ENCODE data around the gene VPS36. TPM values are rescaled to one million over a fixed set of nuclear protein-coding genes. Genes with fewer than 3 reads are reported as not detected.

The VPS36 gene
- total and polyA plus RNA-seq, 2 of the 13 experiments (the other 11 are each of a cell fraction or from before 2014, with no cell fraction given), result 17.2 to 22.4 TPM

- no peak for FAIRE-seq
- Histone ChIP-seq H3K9me3 (ENCODE audit: low read length) (no peaks in the 10 kb centered on the region), H3K9ac (ENCODE audit: insufficient read depth, low read depth, low read length) (no peak overlapping the region), H3K36me3 (replicated peaks in 1 of 2; ENCODE audit: control insufficient read depth in 1 of 2, insufficient read depth in 2 of 2, low read length in 2 of 2) (no peaks in the 10 kb centered on the region), H3K27ac (ENCODE audit: extremely low read length, insufficient read depth, low read length) (no peak overlapping the region), H3K4me3 (replicated peaks in 1 of 3; ENCODE audit: insufficient read depth in 1 of 3, low read depth in 2 of 3, low read length in 3 of 3) (no peak overlapping the region), H4K20me1 (ENCODE audit: insufficient read depth, low read length) (no peaks in the 10 kb centered on the region; the same call in 1 of the 2 replicates), H3K27me3 (ENCODE audit: control insufficient read depth in 1 of 2, insufficient read depth in 2 of 2, low read length in 2 of 2) (peaks cover 1 to 24% of the 10 kb centered on the region in 2 experiments; a peak in 4 of 5 replicates), H2AFZ (ENCODE audit: low read length) (no peak overlapping the region), H3K4me2 (ENCODE audit: low read depth, low read length) (no peak overlapping the region), H3K79me2 (ENCODE audit: insufficient read depth, low read length) (no peaks in the 10 kb centered on the region), H3K4me1 (ENCODE audit: insufficient read depth, low read length) (no peaks in the 10 kb centered on the region)
- TF ChIP-seq, protein P1, sequence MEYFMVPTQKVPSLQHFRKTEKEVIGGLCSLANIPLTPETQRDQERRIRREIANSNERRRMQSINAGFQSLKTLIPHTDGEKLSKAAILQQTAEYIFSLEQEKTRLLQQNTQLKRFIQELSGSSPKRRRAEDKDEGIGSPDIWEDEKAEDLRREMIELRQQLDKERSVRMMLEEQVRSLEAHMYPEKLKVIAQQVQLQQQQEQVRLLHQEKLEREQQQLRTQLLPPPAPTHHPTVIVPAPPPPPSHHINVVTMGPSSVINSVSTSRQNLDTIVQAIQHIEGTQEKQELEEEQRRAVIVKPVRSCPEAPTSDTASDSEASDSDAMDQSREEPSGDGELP (IDR thresholded peaks at IDR 0.05; ENCODE audit: borderline replicate concordance, low read depth), result no peak
- TF ChIP-seq ZNF670 (CRISPR knock-in tag; IDR thresholded peaks at IDR 0.05; ENCODE audit: borderline replicate concordance), result no peak
- TF ChIP-seq ZNF124 (CRISPR knock-in tag; IDR thresholded peaks at IDR 0.05), result no peak
- no peak for TF ChIP-seq DR1 (CRISPR knock-in tag; IDR thresholded peaks at IDR 0.05)
- TF ChIP-seq ZSCAN29 (CRISPR knock-in tag; conservative IDR thresholded peaks at IDR 0.05), result no peak
- TF ChIP-seq CHCHD3 (CRISPR knock-in tag; IDR thresholded peaks at IDR 0.05), result no peak
- TF ChIP-seq ZC3H13 (CRISPR knock-in tag; IDR thresholded peaks at IDR 0.05), result no peak
- TF ChIP-seq ZBTB8A (CRISPR knock-in tag; IDR thresholded peaks at IDR 0.05; ENCODE audit: borderline replicate concordance, low read depth), result no peak
- no peak for TF ChIP-seq ZNF30 (CRISPR knock-in tag; IDR thresholded peaks at IDR 0.05)
- TF ChIP-seq ZFP36L2 (CRISPR knock-in tag; IDR thresholded peaks at IDR 0.05), result no peak
- no peak for TF ChIP-seq ZNF549 (CRISPR knock-in tag; IDR thresholded peaks at IDR 0.05)
- TF ChIP-seq CENPBD1 (CRISPR knock-in tag; IDR thresholded peaks at IDR 0.05; ENCODE audit: borderline replicate concordance, low read depth), result no peak
- no peak for TF ChIP-seq ZFP36 (IDR thresholded peaks at IDR 0.05; ENCODE audit: borderline replicate concordance, low read depth, low read length, partially characterized antibody)
- no peak for TF ChIP-seq ZNF430 (CRISPR knock-in tag; IDR thresholded peaks at IDR 0.05)
- intact Hi-C loops (cut with micrococcal nuclease; ENCODE audit: unreplicated experiment) (no loop called here), in situ Hi-C loops (cut with HindIII; ENCODE audit: extremely low pct_ligation_motif_present, low pct_unique_long_range_greater_than_20kb) (no loop called here)
- ATAC-seq, result no peak
- CTCF ChIA-PET (ENCODE audit: low intra/inter-chr PET ratio, low total read pairs), result no interaction called here
- no TSS peak for BruUV-seq (replicated peaks)
- POLR2A ChIA-PET, result no interaction called here
- no peak for DNase-seq (ENCODE audit: low spot score)
Measured at GRCh38 chr13:52387721-52388120, 62.7 kb downstream of the VPS36 start.

Measured in HepG2 (cell line).